SU-DHL-6 (cell line): ENCODE data around the gene OR2A1.
"Not testable (repeated sequence)": the region's sequence is repeated elsewhere in the genome, so short reads cannot be mapped to it uniquely, and the experiment has no call there.

Source experiments
- H2AFZ ChIP-seq: fragments of 200-600 bp; sonication (generic); 2 replicates; pipeline ENCODE4 v1.6.1; 2014; ENCODE audit warnings: low read depth, mild to moderate bottlenecking, moderate library complexity, mixed read lengths, antibody characterized with exemption, low read length; ENCODE audit not compliant: severe bottlenecking
- H3F3A ChIP-seq: fragments of 200-600 bp; shearing (Covaris generic); 2 replicates; pipeline ENCODE4 v1.6.0; 2016; ENCODE audit warnings: antibody characterized with exemption, mild to moderate bottlenecking; ENCODE audit not compliant: insufficient read depth
- H3K27ac ChIP-seq: fragments of 200-600 bp; sonication (generic); 2 replicates; pipeline ENCODE4 v1.5.1; 2016; ENCODE audit warnings: low read depth, mild to moderate bottlenecking, low read length, moderate library complexity, mixed read lengths
- H3K27me3 ChIP-seq: fragments of 200-600 bp; sonication (generic), shearing (Covaris generic); 2 replicates; pipeline ENCODE4 v1.6.0; 2014; ENCODE audit warnings: mild to moderate bottlenecking, low read length
- H3K36me3 ChIP-seq: fragments of 200-600 bp; sonication (generic); 2 replicates; pipeline ENCODE4 v1.6.1; 2014; ENCODE audit warnings: mild to moderate bottlenecking, low read length, mixed read lengths
- H3K4me2 ChIP-seq: fragments of 300-600, 200-600 bp; shearing (Covaris generic), sonication (generic); 2 replicates; pipeline ENCODE4 v1.6.0; 2014; ENCODE audit warnings: low read length, low read depth, mild to moderate bottlenecking; ENCODE audit not compliant: poor library complexity, severe bottlenecking
- H3K4me3 ChIP-seq: fragments of 200-600 bp; sonication (generic); 2 replicates; pipeline ENCODE4 v1.5.1; 2014; ENCODE audit warnings: antibody characterized with exemption, low read length, mild to moderate bottlenecking, mixed read lengths; ENCODE audit not compliant: insufficient read depth, poor library complexity, severe bottlenecking
- H3K79me2 ChIP-seq: fragments of 200-600 bp; sonication (generic); 2 replicates; pipeline ENCODE4 v1.6.1; 2014; ENCODE audit warnings: mild to moderate bottlenecking, low read length, moderate library complexity; ENCODE audit not compliant: insufficient read depth
- H3K9ac ChIP-seq: fragments of 200-600 bp; sonication (generic); 2 replicates; pipeline ENCODE4 v1.7.0; 2014; ENCODE audit warnings: mild to moderate bottlenecking, low read length
- H3K9me2 ChIP-seq: fragments of 200-600 bp; sonication (generic); replicated peaks from 2 replicates; pipeline ENCODE4 v1.6.1; 2014; ENCODE audit warnings: low read length; ENCODE audit not compliant: insufficient read depth
- H3K9me3 ChIP-seq: fragments of 200-600 bp; sonication (generic); 2 replicates; pipeline ENCODE4 v1.6.1; 2014; ENCODE audit warnings: low read length, mixed read lengths; ENCODE audit not compliant: insufficient read depth
- H4K20me1 ChIP-seq: fragments of 200-600 bp; sonication (generic); 2 replicates; pipeline ENCODE4 v1.6.1; 2014; ENCODE audit warnings: low read depth, mild to moderate bottlenecking, antibody characterized with exemption, low read length, moderate library complexity, mixed read lengths

OR2A1 gene

DNA sequence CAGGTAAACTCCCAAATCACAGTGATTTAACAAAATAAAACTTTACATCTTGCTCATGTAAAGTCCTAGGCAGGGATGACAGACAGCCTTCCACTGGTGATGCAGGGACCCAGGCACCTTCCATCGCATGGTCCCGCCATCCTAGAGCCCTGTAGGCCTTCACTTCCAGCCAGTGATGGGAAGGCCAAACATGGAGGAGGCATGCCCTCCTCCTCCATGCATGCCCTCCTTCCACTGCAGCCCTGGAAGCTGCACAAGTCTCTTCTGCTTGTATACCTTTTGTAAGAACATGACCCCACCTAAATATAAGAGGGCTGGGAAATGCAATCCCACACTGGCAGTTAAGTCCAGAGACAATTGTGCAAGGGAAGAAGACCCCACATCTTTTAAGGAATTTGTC is 2.5 kb upstream of the OR2A1 start:
- not testable (repeated sequence) for H3K79me2 ChIP-seq, H3K9ac ChIP-seq

DNA sequence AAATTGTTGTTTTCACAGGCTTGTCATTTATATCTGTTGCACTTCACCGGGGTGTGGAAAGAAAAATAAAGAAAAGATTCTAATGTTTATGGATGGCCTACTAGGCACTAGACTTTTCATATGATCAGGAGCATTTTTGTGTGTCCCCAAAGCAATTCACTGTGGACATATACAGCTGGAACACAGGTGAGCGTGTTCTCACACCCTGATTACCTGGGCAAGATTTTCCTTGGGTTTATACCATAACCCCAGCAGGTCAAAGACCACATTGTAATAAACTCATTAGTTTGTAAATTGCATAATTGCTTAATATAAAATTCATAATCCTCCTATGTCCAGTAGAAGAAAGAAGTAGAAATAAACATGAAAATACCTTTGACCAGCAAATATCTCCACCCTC is 1.0 kb upstream of the OR2A1 start:
- not testable (repeated sequence) for H3K4me2 ChIP-seq, H3K9ac ChIP-seq, H3K79me2 ChIP-seq, H3K4me3 ChIP-seq, H3K27me3 ChIP-seq, H3K9me3 ChIP-seq, H4K20me1 ChIP-seq, H3K9me2 ChIP-seq, H3K27ac ChIP-seq, H3F3A ChIP-seq, H3K36me3 ChIP-seq, H2AFZ ChIP-seq

More for the DNA sequence above, 2.5 kb upstream of the OR2A1 start:
- not testable (repeated sequence) for H4K20me1 ChIP-seq, H3K9me3 ChIP-seq, H3F3A ChIP-seq, H3K36me3 ChIP-seq, H2AFZ ChIP-seq, H3K9me2 ChIP-seq, H3K27ac ChIP-seq, H3K27me3 ChIP-seq, H3K4me2 ChIP-seq, H3K4me3 ChIP-seq

DNA sequence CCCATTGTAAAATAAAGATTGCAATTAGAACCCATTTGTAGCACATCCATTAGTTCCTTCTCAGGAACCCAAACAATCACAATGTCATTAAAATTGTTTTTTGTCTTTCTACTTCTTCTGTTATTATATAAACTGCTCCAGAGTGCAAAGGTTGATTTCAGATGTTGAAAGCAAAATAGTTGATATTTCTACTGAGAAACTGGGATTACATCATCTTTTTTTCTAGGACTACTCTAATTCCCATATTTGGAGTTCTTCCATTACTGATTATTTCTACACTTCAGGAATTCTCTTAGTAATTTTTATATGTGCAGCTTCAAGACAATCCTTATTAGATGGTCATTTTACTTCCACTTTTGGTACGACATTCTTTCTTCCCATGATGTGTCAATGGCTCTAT is 5.3 kb downstream of the OR2A1 start:
- H2AFZ ChIP-seq, H4K20me1 ChIP-seq, H3F3A ChIP-seq, H3K9me3 ChIP-seq, H3K9me2 ChIP-seq, H3K4me2 ChIP-seq, H3K27me3 ChIP-seq, H3K9ac ChIP-seq, H3K4me3 ChIP-seq, H3K79me2 ChIP-seq, H3K27ac ChIP-seq, H3K36me3 ChIP-seq: not testable (repeated sequence)

DNA sequence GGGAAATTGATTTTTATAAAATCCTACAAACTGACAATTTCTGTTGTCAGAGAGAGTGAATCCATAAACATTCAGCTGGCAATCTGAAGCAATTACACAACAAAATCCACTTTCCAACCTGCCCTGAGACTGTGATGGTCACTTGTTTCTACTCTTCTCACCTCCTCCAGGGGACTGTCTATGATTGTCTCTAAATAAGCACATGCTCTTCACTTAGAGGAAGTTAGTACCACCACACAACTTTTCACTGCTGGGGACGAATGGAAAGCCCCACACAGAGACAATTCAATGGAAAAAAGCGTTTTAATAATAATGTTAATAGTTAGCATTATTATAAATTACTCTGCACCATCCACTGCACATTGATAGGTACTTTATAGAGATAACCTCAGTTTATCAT is 7.3 kb downstream of the OR2A1 start:
- H3K36me3 ChIP-seq, H3K9me2 ChIP-seq, H2AFZ ChIP-seq, H3K4me3 ChIP-seq, H3K4me2 ChIP-seq, H3K27me3 ChIP-seq, H3F3A ChIP-seq, H3K79me2 ChIP-seq, H4K20me1 ChIP-seq, H3K9ac ChIP-seq, H3K27ac ChIP-seq, H3K9me3 ChIP-seq: not testable (repeated sequence)

DNA sequence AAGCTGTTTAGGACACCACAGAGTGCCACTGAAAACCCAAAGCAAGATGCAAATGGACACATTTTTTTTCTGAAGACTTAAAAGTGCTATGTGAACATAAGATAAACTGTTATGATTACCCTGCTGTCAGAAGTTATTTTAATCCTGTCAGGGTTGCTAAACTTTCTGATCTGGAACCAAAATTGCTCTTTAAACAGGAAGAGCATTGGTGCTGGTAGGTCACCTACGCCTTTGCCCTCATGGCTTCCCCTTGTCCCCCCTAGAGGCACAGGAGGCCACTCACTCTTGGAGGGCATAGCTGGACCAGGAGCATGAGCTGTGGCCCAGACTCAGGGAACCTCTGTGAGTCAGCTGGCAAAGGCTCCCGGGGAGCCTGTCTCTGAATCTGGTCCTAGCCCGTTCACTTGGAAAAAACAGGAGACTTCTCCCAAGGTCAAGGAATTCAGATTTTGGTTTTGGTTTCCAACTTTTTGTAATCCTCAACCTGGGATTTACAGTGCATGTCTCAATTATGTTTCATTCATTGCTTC is 9.5 kb downstream of the OR2A1 start:
- not testable (repeated sequence) for H3K36me3 ChIP-seq, H3K27ac ChIP-seq, H3K79me2 ChIP-seq

DNA sequence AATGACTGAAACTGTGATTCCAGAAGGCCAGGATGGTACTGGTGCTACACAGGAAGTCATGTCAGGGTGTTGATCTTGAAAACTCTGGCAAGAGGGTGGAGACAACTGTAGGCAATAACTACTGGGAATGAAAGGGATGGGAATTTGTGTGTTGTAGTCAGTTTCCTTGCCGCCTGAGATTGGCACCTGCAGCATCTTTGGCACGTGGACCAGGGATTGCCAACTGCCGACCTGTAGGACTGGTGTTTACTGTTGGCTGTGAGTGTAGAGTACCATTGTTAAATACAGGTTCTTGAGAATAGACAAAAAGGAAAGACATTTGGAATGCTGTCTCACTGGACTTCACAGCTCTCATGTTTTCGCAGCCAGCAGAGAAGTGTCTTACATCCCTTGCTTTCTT is 11.1 kb downstream of the OR2A1 start:
- not testable (repeated sequence) for H3K4me3 ChIP-seq, H3K36me3 ChIP-seq, H3K9me3 ChIP-seq, H3K27ac ChIP-seq, H3K79me2 ChIP-seq, H3K9me2 ChIP-seq, H4K20me1 ChIP-seq, H2AFZ ChIP-seq, H3K27me3 ChIP-seq, H3K9ac ChIP-seq, H3K4me2 ChIP-seq, H3F3A ChIP-seq

More for the DNA sequence above, 9.5 kb downstream of the OR2A1 start:
- not testable (repeated sequence) for H3K4me3 ChIP-seq, H3F3A ChIP-seq, H3K9me2 ChIP-seq, H2AFZ ChIP-seq, H3K9me3 ChIP-seq, H3K9ac ChIP-seq, H3K4me2 ChIP-seq, H3K27me3 ChIP-seq, H4K20me1 ChIP-seq

DNA sequence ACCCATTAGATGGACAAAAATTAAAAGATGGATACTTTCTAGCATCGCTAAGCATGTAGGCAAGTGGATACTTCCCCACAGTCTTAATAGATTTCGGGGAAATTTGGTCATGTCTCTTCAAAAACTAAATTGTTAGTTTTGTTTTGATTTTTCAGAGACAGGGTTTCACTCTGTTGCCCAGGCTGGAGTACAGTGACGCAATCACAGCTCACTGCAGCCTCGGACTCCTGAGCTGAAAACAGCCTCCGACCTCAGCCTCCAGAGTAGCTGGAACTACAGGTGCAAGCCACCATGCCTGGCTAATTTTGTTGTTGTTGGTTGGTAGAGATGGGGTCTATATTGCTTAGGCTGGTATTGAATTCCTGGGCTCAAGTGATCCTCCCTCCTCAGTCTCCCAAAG is 13.6 kb downstream of the OR2A1 start:
- not testable (repeated sequence) for H3F3A ChIP-seq, H3K36me3 ChIP-seq, H3K9me2 ChIP-seq, H3K9me3 ChIP-seq, H3K27me3 ChIP-seq, H3K79me2 ChIP-seq, H4K20me1 ChIP-seq, H2AFZ ChIP-seq, H3K4me2 ChIP-seq, H3K4me3 ChIP-seq, H3K9ac ChIP-seq, H3K27ac ChIP-seq

DNA sequence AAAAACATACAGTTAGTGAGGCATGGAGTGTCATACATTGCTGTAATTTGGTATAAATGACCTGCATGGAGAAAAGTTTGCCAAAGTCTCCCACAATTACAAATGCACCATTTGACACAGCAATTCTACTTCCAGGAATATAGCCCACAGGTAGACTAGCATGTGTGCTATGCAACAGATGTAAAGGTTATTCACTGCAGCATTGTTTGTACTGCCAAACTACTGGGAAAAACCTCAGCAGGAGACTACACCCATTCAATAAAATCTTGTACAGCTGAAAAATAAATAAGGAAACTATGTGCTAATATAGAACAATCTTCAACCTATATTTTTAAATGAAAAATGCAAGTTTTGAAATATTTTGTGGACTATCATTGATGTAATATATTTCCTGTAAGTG is 17.8 kb downstream of the OR2A1 start:
- not testable (repeated sequence) for H3K36me3 ChIP-seq, H2AFZ ChIP-seq, H3K9ac ChIP-seq, H3K79me2 ChIP-seq, H3K4me3 ChIP-seq, H3K27ac ChIP-seq, H3K9me2 ChIP-seq, H3K27me3 ChIP-seq, H3K4me2 ChIP-seq, H3K9me3 ChIP-seq, H4K20me1 ChIP-seq, H3F3A ChIP-seq
